Duodenal mucosa (tissue), 2 donors: ENCODE measurements around the gene MTG1.

ENCODE experiments used
- H3K27ac ChIP-seq: one replicate; pipeline ENCODE4 v1.7.0; 2013; ENCODE audit warnings: low read depth, low read length
- H3K27me3 ChIP-seq, 2 donors: one replicate each; pipeline ENCODE4 v1.7.0; 2013; ENCODE audit warnings: low read length in 2 of 2, control low read depth in 1 of 2; ENCODE audit not compliant: insufficient read depth in 2 of 2, control insufficient read depth in 1 of 2
- H3K36me3 ChIP-seq, 2 donors: one replicate each; pipeline ENCODE4 v1.7.0; 2013; ENCODE audit warnings: low read length in 2 of 2, control low read depth in 1 of 2; ENCODE audit not compliant: insufficient read depth in 2 of 2, control insufficient read depth in 1 of 2
- H3K4me1 ChIP-seq, 2 donors: one replicate each; pipeline ENCODE4 v1.7.0; 2013; ENCODE audit warnings: low read length in 2 of 2, control low read depth in 1 of 2; ENCODE audit not compliant: insufficient read depth in 2 of 2, control insufficient read depth in 1 of 2
- H3K4me3 ChIP-seq, 2 donors: one replicate each; pipeline ENCODE4 v1.7.0; 2013; ENCODE audit warnings: low read length in 2 of 2, low read depth in 1 of 2
- H3K9ac ChIP-seq, 2 donors: one replicate each; pipeline ENCODE4 v1.7.0; 2013; ENCODE audit warnings: low read length in 2 of 2, low read depth in 1 of 2
- H3K9me3 ChIP-seq, 2 donors: one replicate each; pipeline ENCODE4 v1.7.0; 2013; ENCODE audit warnings: low read length in 2 of 2, control low read depth in 1 of 2; ENCODE audit not compliant: control insufficient read depth in 1 of 2

MTG1 gene

DNA sequence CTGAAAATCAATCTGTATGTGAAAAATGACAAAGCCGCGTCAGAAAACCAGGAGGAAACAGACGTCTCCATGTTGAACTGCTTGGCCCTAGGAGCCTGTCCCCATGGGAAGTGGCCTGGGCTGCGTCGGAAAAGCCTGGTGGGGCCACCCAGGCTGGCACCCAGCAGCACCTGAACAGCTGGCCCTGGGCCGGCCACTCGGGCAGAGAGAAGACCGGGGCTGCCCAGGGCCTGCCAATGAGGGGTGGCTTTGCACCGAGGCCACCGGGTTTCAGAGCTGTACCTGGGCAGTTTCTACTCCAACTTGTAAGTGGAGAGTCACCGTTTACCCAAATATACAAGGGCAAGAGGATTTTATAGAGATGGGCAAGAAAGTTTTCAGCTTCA is 35.0 kb upstream of the MTG1 start:
- H3K27me3 ChIP-seq = no peaks in the 10 kb centered on the region
- H3K4me3 ChIP-seq = no peak overlapping the region
- H3K9ac ChIP-seq = no peak overlapping the region
- H3K4me1 ChIP-seq = peaks cover 37 to 39% of the 10 kb centered on the region in 2 donors
- peak overlapping the region; percentile 42 for H3K27ac ChIP-seq
- H3K36me3 ChIP-seq = peaks cover 13 to 28% of the 10 kb centered on the region in 2 donors
- no peaks in the 10 kb centered on the region for H3K9me3 ChIP-seq

DNA sequence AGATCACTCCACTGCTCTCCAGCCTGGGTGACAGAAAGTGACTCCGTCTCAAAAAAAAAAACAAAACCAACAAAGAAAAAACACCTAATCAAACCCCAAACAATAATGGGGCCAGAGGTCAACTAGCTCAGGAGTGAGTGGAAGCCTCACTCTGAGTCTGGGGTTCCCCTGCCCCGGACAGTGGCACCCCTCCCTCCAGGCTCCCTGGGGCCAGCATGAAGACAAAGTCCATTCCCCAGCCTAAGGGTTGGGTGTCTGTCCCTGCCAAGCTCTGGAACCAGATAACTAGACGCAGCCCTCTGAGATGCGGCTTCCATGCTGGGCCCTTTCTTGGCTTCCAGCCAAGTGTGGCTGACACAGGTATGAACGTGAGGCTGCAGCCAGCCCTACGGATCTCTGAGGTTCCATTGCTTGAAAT is 34.4 kb upstream of the MTG1 start:
- no peaks in the 10 kb centered on the region for H3K27me3 ChIP-seq
- no peak overlapping the region for H3K4me3 ChIP-seq
- peaks cover 39 to 43% of the 10 kb centered on the region in 2 donors for H3K4me1 ChIP-seq
- peaks cover 13 to 30% of the 10 kb centered on the region in 2 donors for H3K36me3 ChIP-seq
- H3K9me3 ChIP-seq = no peaks in the 10 kb centered on the region
- H3K27ac ChIP-seq = no peak overlapping the region
- H3K9ac ChIP-seq = no peak overlapping the region

DNA sequence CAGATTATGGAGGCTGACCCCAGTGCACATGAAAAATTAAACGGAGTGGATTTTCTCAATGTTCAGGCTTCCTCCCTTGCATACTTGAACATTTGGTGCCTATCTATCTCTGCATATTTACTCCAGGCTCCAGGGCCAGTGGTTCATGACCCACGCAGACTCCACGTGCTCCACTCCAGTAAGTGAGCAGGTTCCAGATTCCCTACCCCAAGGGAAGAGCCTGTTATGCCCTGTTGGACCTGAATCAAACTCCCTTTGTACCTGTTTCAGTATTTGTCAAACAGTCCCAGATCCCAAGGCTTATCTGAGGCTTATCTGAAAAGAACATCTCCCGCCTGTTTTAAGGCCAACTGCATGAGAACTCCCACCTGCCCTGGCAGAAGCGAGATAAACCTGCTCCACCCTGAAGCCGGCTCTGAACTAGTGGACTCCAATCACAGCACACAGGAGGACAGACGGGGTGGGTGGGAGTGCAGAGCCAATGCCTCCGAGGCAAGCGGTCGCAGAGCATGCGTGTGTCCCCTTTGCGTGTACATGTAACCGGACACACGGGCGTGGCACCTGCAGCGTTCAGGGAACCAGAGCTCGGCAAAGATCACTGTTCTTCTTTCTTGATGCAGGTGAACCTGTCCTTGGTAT is 33.9 kb upstream of the MTG1 start:
- H3K9ac ChIP-seq = peak overlapping the region in 1 of 2 donors; percentile 2
- peaks cover 42 to 48% of the 10 kb centered on the region in 2 donors for H3K4me1 ChIP-seq

DNA sequence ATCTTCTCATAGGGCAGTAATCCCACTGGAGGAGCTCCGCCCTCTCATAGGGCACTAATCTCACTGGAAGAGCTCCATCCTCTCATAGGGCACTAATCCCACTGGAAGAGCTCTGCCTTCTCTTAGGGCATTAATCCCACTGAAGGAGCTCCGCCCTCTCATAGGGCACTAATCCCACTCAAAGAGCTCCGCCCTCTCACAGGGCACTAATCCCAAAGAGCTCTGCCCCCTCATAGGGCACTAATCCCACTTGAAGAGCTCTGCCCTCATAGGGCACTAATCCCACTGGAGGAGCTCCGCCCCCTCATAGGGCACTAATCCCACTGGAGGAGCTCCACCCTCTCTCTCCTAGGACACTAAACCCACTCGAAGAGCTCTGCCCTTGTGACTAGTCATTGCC is 32.7 kb upstream of the MTG1 start:
- H3K9me3 ChIP-seq = no peaks in the 10 kb centered on the region
- peaks cover 46 to 56% of the 10 kb centered on the region in 2 donors for H3K4me1 ChIP-seq
- no peak overlapping the region for H3K27ac ChIP-seq
- H3K4me3 ChIP-seq = no peak overlapping the region
- H3K36me3 ChIP-seq = peaks cover 21 to 42% of the 10 kb centered on the region in 2 donors
- no peaks in the 10 kb centered on the region for H3K27me3 ChIP-seq
- H3K9ac ChIP-seq = no peak overlapping the region

More for the DNA sequence above, 33.9 kb upstream of the MTG1 start:
- Histone ChIP-seq H3K9me3 (no peaks in the 10 kb centered on the region), H3K4me3 (peak overlapping the region; percentile 19 to 38), H3K36me3 (peaks cover 13 to 35% of the 10 kb centered on the region in 2 donors), H3K27ac (no peak overlapping the region), H3K27me3 (no peaks in the 10 kb centered on the region)

DNA sequence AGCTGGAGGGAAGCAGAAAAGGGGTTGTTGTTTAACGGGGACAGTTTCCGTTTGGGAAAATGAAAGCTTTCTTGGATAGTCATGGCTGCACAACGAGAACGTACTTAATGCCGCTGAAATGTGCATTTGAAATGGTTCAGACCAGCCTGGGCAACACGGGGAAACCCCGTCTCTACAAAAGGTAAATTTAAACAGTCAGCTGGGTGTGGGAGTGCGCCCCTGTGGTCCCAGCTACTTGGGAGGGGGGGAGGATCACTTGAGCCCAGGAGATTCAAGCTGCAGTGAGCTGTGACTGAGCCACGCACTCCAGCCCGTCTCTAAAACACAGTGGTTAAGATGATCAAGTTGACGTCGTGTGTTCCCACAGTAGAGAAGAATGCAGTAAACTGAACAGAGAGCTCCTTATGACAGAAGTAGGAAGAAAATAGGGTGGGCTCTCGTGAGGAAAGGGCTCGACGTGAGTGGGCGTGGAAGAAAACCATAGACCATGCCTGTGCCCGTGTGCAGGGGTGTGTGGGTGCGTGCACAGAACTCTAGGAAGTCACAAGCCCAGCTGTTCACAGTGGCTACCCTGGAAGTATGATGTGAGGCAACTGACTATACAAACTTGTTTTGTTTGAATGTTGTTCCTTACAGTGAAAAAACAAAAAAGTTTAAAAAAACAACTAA is 32.0 kb upstream of the MTG1 start:
- Histone ChIP-seq H3K36me3 (peaks cover 28 to 48% of the 10 kb centered on the region in 2 donors), H3K9me3 (no peaks in the 10 kb centered on the region), H3K4me3 (no peak overlapping the region), H3K9ac (no peak overlapping the region), H3K4me1 (peaks cover 42 to 51% of the 10 kb centered on the region in 2 donors), H3K27me3 (no peaks in the 10 kb centered on the region), H3K27ac (no peak overlapping the region)

DNA sequence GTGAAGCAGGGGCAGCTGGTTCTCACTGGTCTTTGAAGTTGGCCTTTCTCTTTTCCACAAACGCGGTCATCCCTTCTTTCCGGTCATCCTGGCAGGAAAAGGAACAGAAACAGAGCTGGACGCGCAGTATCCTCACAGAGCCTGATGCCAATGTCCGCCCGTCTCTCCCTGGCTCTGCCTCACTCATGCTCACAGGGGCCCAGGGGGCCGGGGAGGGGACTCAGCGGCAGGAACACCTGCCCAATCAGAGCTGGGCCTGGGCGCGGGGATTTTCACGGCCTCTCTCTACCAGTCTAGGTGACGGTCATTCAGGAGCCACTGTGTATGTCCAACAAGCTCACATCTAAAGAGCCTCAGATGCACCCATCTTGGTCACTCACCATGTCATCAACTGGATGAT is 31.1 kb upstream of the MTG1 start:
- no peaks in the 10 kb centered on the region for H3K27me3 ChIP-seq
- H3K36me3 ChIP-seq = peaks cover 28 to 51% of the 10 kb centered on the region in 2 donors
- H3K4me1 ChIP-seq = peaks cover 42 to 48% of the 10 kb centered on the region in 2 donors
- H3K9ac ChIP-seq = no peak overlapping the region
- H3K9me3 ChIP-seq = no peaks in the 10 kb centered on the region
- no peak overlapping the region for H3K4me3 ChIP-seq
- no peak overlapping the region for H3K27ac ChIP-seq

DNA sequence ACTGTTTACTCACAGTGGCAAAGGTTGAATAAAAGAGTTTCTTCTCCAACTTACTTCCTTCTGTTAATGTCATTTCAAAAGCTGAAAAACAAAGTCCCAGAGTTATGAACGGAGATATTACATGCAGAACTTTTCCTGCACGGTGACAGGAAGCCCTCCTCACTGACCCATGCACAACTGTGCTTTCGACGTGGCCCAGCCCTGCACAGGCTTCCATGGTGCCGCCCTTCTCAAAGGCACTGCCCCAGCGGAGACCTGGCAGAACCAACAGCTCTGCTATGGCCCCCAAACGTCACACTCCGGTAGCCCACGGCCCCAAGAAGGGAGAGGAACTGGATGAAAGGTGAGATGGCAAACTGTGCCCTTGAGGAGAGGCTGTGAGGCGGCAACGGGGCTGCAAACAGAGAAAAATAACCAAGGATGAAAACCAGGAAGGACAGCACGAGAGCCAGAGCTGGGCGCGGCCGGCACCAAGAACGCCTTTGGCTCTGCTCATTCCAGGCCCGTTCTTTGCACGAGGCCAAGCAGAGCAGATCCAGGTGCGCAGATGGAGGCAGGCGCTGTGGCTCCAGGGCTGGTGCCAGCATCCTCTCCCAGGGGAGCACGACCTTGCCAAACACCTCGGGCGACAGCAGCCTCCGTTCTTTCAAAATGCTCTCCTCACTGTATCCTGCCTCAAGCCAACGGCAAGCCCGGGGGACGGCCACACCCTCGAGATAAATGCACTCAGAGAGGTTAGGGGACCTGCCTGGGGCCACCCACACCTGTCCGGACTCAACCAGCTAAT is 29.1 kb upstream of the MTG1 start:
- Histone ChIP-seq H3K27me3 (no peaks in the 10 kb centered on the region), H3K9me3 (no peaks in the 10 kb centered on the region), H3K27ac (no peak overlapping the region), H3K36me3 (peaks cover 45 to 71% of the 10 kb centered on the region in 2 donors), H3K9ac (no peak overlapping the region), H3K4me1 (peaks cover 28 to 35% of the 10 kb centered on the region in 2 donors), H3K4me3 (no peak overlapping the region)

DNA sequence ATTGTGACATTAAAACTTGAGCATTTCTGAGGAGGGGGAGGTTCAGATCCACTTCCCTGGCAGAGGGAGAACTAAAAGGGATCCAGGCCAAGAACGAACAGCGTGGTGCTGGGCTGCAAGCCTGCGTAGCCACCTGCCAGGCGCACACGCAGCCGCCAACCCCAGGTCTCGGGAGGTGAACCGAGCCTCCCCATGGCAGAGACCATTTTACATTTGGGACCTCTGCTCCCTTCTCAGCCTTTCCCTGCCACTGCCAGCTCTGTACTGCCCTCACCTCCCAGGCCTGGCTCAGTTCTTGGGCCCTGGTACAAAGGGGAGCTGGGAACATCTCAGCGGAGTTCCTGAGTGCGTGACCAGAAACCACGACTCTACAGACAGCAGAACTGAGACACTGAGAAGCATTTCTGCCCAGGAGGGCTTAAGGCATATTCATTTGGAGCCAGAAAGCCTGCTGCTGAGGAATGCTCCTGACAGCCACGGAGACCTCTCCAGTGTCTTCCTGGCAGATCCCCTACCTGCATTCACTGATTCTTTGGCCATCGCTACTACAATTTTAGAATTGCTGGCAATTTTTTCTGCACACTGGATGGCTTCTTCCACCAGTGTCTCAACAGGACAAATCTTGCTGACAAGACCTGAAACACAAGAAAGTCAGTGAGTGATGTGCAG is 28.4 kb upstream of the MTG1 start:
- Histone ChIP-seq H3K9ac (no peak overlapping the region), H3K27ac (no peak overlapping the region), H3K4me3 (no peak overlapping the region), H3K9me3 (no peaks in the 10 kb centered on the region), H3K4me1 (peaks cover 21 to 28% of the 10 kb centered on the region in 2 donors), H3K36me3 (peaks cover 53 to 78% of the 10 kb centered on the region in 2 donors), H3K27me3 (no peaks in the 10 kb centered on the region)

DNA sequence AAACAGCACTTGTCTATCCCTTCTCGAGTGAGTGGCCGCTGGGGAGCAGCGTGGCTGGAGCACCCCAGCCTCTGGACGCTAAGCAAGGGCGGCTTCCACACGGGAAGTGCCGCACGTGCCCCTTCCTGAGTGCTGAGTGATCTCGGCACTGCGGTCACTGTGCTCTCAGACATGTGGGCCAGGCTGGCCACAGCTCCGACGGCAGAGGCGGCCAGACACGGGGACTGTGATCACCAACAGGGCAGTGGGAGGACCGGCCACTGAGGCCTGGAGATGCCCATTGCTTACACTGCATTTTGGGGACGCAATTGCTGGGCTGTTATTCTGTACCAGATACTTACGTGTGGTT is 27.9 kb upstream of the MTG1 start:
- H3K27ac ChIP-seq = no peak overlapping the region
- H3K9me3 ChIP-seq = no peaks in the 10 kb centered on the region
- H3K9ac ChIP-seq = no peak overlapping the region
- H3K36me3 ChIP-seq = peaks cover 55 to 80% of the 10 kb centered on the region in 2 donors
- peaks cover 16 to 23% of the 10 kb centered on the region in 2 donors for H3K4me1 ChIP-seq
- no peak overlapping the region for H3K4me3 ChIP-seq
- H3K27me3 ChIP-seq = no peaks in the 10 kb centered on the region
